ENCODE measurements around the gene CST7. TPM values are rescaled to one million over a fixed set of nuclear protein-coding genes. Genes with fewer than 3 reads are reported as not detected.

CST7 gene
- total and polyA plus RNA-seq, 2 of the 13 experiments (the other 11 are each of a cell fraction or from before 2014, with no cell fraction given): not detected

- TF ChIP-seq, protein P1, sequence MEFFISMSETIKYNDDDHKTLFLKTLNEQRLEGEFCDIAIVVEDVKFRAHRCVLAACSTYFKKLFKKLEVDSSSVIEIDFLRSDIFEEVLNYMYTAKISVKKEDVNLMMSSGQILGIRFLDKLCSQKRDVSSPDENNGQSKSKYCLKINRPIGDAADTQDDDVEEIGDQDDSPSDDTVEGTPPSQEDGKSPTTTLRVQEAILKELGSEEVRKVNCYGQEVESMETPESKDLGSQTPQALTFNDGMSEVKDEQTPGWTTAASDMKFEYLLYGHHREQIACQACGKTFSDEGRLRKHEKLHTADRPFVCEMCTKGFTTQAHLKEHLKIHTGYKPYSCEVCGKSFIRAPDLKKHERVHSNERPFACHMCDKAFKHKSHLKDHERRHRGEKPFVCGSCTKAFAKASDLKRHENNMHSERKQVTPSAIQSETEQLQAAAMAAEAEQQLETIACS (CRISPR knock-in tag; IDR thresholded peaks at IDR 0.05): peak; percentile 51; the same call in 1 of the 2 replicates
- TF ChIP-seq SP1 (IDR thresholded peaks at IDR 0.05) (no peak), SP1 (CRISPR knock-in tag; IDR thresholded peaks at IDR 0.05) (peak; percentile 99), RXRA (CRISPR knock-in tag; IDR thresholded peaks at IDR 0.05) (peak; percentile 76), ZKSCAN8 (CRISPR knock-in tag; IDR thresholded peaks at IDR 0.05; ENCODE audit: borderline replicate concordance) (0 out of 2 replicates have a peak, but pooled peaks have one; percentile 6), NR2F6 (IDR thresholded peaks at IDR 0.05) (no peak), NR2F6 (CRISPR knock-in tag; IDR thresholded peaks at IDR 0.05) (peak; percentile 69; the same call in 1 of the 2 replicates), ZNF354B (CRISPR knock-in tag; IDR thresholded peaks at IDR 0.05) (no peak; the same call in 1 of the 2 replicates), JARID2 (CRISPR knock-in tag; IDR thresholded peaks at IDR 0.05; ENCODE audit: insufficient replicate concordance) (no peak), DZIP1 (CRISPR knock-in tag; IDR thresholded peaks at IDR 0.05) (peak; percentile 92), MIER3 (CRISPR knock-in tag; IDR thresholded peaks at IDR 0.05; ENCODE audit: borderline replicate concordance) (peak; percentile 95), XRCC5 (optimal IDR thresholded peaks at IDR 0.05; ENCODE audit: low read length) (peak; percentile 96), ZGPAT (CRISPR knock-in tag; IDR thresholded peaks at IDR 0.05) (peak; percentile 99), SUZ12 (IDR thresholded peaks at IDR 0.05; ENCODE audit: low read depth, low read length) (no peak)
- TF ChIP-seq, protein P2, sequence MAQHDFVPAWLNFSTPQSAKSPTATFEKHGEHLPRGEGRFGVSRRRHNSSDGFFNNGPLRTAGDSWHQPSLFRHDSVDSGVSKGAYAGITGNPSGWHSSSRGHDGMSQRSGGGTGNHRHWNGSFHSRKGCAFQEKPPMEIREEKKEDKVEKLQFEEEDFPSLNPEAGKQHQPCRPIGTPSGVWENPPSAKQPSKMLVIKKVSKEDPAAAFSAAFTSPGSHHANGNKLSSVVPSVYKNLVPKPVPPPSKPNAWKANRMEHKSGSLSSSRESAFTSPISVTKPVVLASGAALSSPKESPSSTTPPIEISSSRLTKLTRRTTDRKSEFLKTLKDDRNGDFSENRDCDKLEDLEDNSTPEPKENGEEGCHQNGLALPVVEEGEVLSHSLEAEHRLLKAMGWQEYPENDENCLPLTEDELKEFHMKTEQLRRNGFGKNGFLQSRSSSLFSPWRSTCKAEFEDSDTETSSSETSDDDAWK (CRISPR knock-in tag; IDR thresholded peaks at IDR 0.05): no peak
- TF ChIP-seq, protein P3, sequence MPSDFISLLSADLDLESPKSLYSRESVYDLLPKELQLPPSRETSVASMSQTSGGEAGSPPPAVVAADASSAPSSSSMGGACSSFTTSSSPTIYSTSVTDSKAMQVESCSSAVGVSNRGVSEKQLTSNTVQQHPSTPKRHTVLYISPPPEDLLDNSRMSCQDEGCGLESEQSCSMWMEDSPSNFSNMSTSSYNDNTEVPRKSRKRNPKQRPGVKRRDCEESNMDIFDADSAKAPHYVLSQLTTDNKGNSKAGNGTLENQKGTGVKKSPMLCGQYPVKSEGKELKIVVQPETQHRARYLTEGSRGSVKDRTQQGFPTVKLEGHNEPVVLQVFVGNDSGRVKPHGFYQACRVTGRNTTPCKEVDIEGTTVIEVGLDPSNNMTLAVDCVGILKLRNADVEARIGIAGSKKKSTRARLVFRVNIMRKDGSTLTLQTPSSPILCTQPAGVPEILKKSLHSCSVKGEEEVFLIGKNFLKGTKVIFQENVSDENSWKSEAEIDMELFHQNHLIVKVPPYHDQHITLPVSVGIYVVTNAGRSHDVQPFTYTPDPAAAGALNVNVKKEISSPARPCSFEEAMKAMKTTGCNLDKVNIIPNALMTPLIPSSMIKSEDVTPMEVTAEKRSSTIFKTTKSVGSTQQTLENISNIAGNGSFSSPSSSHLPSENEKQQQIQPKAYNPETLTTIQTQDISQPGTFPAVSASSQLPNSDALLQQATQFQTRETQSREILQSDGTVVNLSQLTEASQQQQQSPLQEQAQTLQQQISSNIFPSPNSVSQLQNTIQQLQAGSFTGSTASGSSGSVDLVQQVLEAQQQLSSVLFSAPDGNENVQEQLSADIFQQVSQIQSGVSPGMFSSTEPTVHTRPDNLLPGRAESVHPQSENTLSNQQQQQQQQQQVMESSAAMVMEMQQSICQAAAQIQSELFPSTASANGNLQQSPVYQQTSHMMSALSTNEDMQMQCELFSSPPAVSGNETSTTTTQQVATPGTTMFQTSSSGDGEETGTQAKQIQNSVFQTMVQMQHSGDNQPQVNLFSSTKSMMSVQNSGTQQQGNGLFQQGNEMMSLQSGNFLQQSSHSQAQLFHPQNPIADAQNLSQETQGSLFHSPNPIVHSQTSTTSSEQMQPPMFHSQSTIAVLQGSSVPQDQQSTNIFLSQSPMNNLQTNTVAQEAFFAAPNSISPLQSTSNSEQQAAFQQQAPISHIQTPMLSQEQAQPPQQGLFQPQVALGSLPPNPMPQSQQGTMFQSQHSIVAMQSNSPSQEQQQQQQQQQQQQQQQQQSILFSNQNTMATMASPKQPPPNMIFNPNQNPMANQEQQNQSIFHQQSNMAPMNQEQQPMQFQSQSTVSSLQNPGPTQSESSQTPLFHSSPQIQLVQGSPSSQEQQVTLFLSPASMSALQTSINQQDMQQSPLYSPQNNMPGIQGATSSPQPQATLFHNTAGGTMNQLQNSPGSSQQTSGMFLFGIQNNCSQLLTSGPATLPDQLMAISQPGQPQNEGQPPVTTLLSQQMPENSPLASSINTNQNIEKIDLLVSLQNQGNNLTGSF (CRISPR knock-in tag; IDR thresholded peaks at IDR 0.05): peak; percentile 94
These were observed 43.6 kb downstream of the CST7 start, which contains the start of gene APMAP (continued) for GRCh38 chr20:24992487-24993205.

Measured in HepG2 (cell line).